ENCODE results near the gene CARMIL1.

CARMIL1 gene

DNA sequence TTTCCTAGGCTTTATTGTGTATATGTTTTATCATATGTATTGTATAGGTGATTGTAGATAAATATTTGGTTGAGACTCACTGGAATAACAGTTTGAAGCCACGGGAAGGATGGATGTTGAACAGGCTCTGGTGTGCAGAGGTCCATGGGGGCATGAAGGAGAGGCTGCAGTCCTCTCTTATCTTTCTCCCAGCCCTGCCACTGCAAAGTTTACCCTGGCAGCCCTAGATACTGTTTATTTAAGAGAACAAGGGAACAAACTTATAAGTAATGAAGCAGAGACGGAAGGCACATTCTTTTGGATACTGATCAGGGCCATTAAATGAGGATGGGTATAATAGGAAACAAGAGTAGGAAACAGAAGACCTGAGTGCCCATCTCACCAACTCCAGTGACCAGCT, 269.3 kb downstream of the CARMIL1 start:
- Histone ChIP-seq H3K27ac (ENCODE audit: extremely low read depth, low read depth, low read length) (no peak overlapping the region), H3K9me3 (ENCODE audit: control insufficient read depth, insufficient read depth, low read depth, low read length) (no peaks in the 10 kb centered on the region), H3K4me3 (ENCODE audit: low read depth, low read length) (no peak overlapping the region), H3K4me1 (ENCODE audit: control insufficient read depth, insufficient read depth, low read length) (no peaks in the 10 kb centered on the region; the same call in 1 of the 2 replicates), H3K36me3 (ENCODE audit: control insufficient read depth in 2 of 2, insufficient read depth in 1 of 2, low read length in 2 of 2) (no peaks in the 10 kb centered on the region)
- TF ChIP-seq ZFP3 (tag by site-specific recombination; IDR thresholded peaks at IDR 0.05; ENCODE audit: low read depth) (no peak), ZNF214 (tag by site-specific recombination; IDR thresholded peaks at IDR 0.05; ENCODE audit: borderline replicate concordance) (no peak), ZNF114 (tag by site-specific recombination; IDR thresholded peaks at IDR 0.05) (no peak), ZNF548 (tag by site-specific recombination; IDR thresholded peaks at IDR 0.05) (no peak), ZNF146 (tag by site-specific recombination; IDR thresholded peaks at IDR 0.05) (no peak)
- TF ChIP-seq, protein P1, sequence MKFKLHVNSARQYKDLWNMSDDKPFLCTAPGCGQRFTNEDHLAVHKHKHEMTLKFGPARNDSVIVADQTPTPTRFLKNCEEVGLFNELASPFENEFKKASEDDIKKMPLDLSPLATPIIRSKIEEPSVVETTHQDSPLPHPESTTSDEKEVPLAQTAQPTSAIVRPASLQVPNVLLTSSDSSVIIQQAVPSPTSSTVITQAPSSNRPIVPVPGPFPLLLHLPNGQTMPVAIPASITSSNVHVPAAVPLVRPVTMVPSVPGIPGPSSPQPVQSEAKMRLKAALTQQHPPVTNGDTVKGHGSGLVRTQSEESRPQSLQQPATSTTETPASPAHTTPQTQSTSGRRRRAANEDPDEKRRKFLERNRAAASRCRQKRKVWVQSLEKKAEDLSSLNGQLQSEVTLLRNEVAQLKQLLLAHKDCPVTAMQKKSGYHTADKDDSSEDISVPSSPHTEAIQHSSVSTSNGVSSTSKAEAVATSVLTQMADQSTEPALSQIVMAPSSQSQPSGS (tag by site-specific recombination; IDR thresholded peaks at IDR 0.05; ENCODE audit: low read depth): no peak
- CTCF ChIA-PET: interaction anchor here (1.8 kb wide), 1 partner anchor 8 kb away, joined by 7 read pairs; no protein-coding TSS in a partner anchor
- POLR2A ChIA-PET: no interaction called here

GRCh38 chr6:25550631-25551030, 271.5 kb downstream of the CARMIL1 start:
- Histone ChIP-seq H3K9me3 (ENCODE audit: control insufficient read depth, insufficient read depth, low read depth, low read length) (no peaks in the 10 kb centered on the region), H3K36me3 (ENCODE audit: control insufficient read depth in 2 of 2, insufficient read depth in 1 of 2, low read length in 2 of 2) (no peaks in the 10 kb centered on the region), H3K27ac (ENCODE audit: extremely low read depth, low read depth, low read length) (no peak overlapping the region), H3K4me1 (ENCODE audit: control insufficient read depth, insufficient read depth, low read length) (no peaks in the 10 kb centered on the region), H3K4me3 (ENCODE audit: low read depth, low read length) (no peak overlapping the region)
- ChIA-PET POLR2A (no interaction called here), CTCF (interaction anchor here (0.5 to 1.9 kb wide), 4 partner anchors 24 to 285 kb away, joined by 3 to 6 read pairs (median 4); no protein-coding TSS in a partner anchor)
- TF ChIP-seq REPIN1 (tag by site-specific recombination; IDR thresholded peaks at IDR 0.05; ENCODE audit: low read depth) (no peak), ZNF596 (tag by site-specific recombination; IDR thresholded peaks at IDR 0.05) (no peak), ZNF184 (tag by site-specific recombination; IDR thresholded peaks at IDR 0.05) (no peak), ZNF555 (tag by site-specific recombination; conservative IDR thresholded peaks at IDR 0.05) (no peak), ZNF530 (tag by site-specific recombination; IDR thresholded peaks at IDR 0.05; ENCODE audit: low read depth) (no peak), ZNF473 (tag by site-specific recombination; IDR thresholded peaks at IDR 0.05) (no peak), ZNF747 (tag by site-specific recombination; IDR thresholded peaks at IDR 0.05) (no peak), ZNF280D (tag by site-specific recombination; IDR thresholded peaks at IDR 0.05) (no peak), ZNF488 (tag by site-specific recombination; IDR thresholded peaks at IDR 0.05) (no peak), ELK4 (IDR thresholded peaks at IDR 0.05; ENCODE audit: borderline replicate concordance, low read depth, low read length) (no peak), ZNF416 (tag by site-specific recombination; IDR thresholded peaks at IDR 0.05) (no peak), SCRT2 (tag by site-specific recombination; IDR thresholded peaks at IDR 0.05) (no peak), ZSCAN23 (tag by site-specific recombination; IDR thresholded peaks at IDR 0.05) (no peak), ZNF624 (tag by site-specific recombination; IDR thresholded peaks at IDR 0.05) (no peak), ZNF645 (tag by site-specific recombination; IDR thresholded peaks at IDR 0.05) (no peak)
- TF ChIP-seq, protein P2, sequence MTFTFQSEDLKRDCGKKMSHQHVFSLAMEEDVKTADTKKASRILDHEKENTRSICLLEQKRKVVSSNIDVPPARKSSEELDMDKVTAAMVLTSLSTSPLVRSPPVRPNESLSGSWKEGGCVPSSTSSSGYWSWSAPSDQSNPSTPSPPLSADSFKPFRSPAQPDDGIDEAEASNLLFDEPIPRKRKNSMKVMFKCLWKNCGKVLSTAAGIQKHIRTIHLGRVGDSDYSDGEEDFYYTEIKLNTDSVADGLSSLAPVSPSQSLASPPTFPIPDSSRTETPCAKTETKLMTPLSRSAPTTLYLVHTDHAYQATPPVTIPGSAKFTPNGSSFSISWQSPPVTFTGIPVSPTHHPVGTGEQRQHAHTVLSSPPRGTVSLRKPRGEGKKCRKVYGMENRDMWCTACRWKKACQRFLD (tag by site-specific recombination; IDR thresholded peaks at IDR 0.05): no peak
- TF ChIP-seq, protein P3, sequence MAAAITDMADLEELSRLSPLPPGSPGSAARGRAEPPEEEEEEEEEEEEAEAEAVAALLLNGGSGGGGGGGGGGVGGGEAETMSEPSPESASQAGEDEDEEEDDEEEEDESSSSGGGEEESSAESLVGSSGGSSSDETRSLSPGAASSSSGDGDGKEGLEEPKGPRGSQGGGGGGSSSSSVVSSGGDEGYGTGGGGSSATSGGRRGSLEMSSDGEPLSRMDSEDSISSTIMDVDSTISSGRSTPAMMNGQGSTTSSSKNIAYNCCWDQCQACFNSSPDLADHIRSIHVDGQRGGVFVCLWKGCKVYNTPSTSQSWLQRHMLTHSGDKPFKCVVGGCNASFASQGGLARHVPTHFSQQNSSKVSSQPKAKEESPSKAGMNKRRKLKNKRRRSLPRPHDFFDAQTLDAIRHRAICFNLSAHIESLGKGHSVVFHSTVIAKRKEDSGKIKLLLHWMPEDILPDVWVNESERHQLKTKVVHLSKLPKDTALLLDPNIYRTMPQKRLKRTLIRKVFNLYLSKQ (tag by site-specific recombination; IDR thresholded peaks at IDR 0.05; ENCODE audit: borderline replicate concordance): no peak
- TF ChIP-seq, protein P1 (tag by site-specific recombination; IDR thresholded peaks at IDR 0.05; ENCODE audit: low read depth): no peak
